Stimulated activated CD8-positive, alpha-beta memory T cell treated with anti-CD3 and anti-CD28 coated beads, Interleukin-4, amount 100 ng/mL, for 1 hour (primary cell): ENCODE results near the gene CREB3.

Experiments used
- DNase-seq, 2 donors: peaks; one replicate each; pipeline ENCODE4 v3.0.0-alpha.2; 2020; ENCODE audit warnings: low read depth in 2 of 2, low spot score in 1 of 2

CREB3 gene

DNA sequence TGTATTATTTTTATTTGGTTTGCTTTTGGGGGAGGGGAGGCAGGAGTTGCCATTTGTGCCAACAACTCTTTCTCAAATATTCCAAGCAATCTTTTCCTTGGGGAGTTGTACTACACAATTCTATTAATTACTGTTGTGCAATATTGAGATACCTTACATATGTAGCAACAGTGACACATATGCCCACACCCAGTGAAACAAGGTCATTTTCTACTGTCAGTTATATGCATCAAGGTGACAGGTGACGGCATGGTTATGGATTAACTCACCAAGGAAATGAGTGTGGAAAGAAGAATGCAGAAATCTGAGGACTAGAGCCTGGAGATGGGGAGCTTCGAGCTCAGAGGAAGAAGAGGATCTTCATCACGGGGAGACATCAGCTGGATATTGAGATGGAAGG, 39.5 kb downstream of the CREB3 start:
- no peak for DNase-seq

- no peak for DNase-seq
These were observed 42.6 kb downstream of the CREB3 start for GRCh38 chr9:35774907-35775635.

DNA sequence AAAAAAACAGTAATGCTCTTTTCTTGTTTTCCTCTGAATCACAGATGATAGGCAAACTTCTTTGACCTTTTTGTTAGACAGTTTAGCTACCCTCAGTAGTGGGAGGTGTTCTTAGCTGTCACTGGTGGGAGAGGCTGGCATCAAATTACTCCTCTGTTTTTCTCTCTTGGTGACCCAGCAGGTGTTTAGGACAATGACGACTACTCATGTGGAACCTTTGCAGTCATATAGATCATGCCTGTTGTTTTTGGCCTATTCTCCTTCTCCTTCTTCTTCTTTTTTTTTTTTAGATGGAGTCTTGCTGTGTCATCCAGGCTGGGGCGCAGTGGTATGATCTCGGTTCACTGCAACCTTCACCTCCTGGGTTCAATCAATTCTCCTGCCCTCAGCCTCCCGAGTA, 43.6 kb downstream of the CREB3 start:
- no peak for DNase-seq

DNA sequence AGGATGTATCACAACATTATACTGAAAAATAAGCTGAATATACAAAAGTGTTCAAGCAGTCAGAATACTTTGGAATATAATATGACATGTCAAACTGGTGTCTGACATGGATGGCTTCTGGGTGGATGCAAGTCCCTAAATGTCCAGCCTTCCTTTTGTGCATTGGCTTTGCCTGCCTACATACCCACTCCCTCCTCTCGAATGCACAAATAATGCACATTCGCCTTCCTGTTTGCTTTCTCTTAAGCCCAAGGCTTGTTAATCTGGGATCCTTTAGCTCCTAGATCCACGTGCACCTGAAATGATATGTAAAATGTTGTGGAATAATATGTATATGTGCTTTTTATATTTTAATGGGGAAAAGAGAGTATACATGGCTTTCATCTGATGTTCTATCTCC, 46.0 kb downstream of the CREB3 start:
- no peak for DNase-seq

DNA sequence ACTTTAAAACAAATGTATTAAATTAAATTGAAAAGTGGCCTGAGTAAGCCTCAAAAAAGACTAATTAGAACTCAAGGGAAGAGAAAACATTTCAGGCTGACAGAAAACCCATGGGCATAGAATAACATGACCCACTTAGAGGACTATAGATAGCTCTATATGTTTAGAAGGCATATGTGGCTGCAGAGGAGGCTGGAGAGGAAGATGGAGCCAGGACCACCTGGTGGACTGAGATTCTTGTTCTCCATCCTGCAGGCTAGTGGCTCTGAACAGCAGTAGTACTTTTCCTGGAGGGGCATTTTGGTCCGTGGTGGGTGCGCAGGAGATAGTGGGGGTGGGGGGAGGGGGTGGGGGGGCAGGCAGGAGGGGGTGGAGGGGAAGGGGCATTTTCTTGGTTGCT, 48.6 kb downstream of the CREB3 start:
- no peak for DNase-seq

GRCh38 chr9:35783418-35783817, 51.0 kb downstream of the CREB3 start:
- DNase-seq, result no peak
